NT2/D1 (cell line): Measurements from ENCODE around the gene BCL2L1.
A peak's percentile ranks its signal among the peaks of the same experiment; 100 is the strongest.

Experiments
- DNase-seq: peaks from one replicate; pipeline ENCODE4 v3.0.0-alpha.2; 2011; ENCODE audit warnings: low read depth, low spot score
- H3K27me3 ChIP-seq: 2 replicates; pipeline ENCODE4 v1.6.0; 2011; ENCODE audit warnings: mild to moderate bottlenecking; ENCODE audit not compliant: insufficient read length, insufficient read depth
- H3K36me3 ChIP-seq: 2 replicates; pipeline ENCODE4 v1.6.1; 2011; ENCODE audit warnings: mild to moderate bottlenecking, low read length, mixed read lengths; ENCODE audit not compliant: insufficient read depth, insufficient read length
- H3K4me1 ChIP-seq: 2 replicates; pipeline ENCODE4 v1.5.1; 2011; ENCODE audit not compliant: insufficient read depth, insufficient read length
- H3K4me3 ChIP-seq: 2 replicates; pipeline ENCODE4 v1.5.1; 2011; ENCODE audit warnings: low read depth; ENCODE audit not compliant: insufficient read length
- H3K9ac ChIP-seq: 2 replicates; pipeline ENCODE4 v1.6.0; 2011; ENCODE audit warnings: low read depth; ENCODE audit not compliant: insufficient read length
- H3K9me3 ChIP-seq: 2 replicates; pipeline ENCODE4 v1.5.1; 2011; ENCODE audit warnings: mild to moderate bottlenecking, low read length; ENCODE audit not compliant: insufficient read depth
- SUZ12 ChIP-seq: IDR thresholded peaks from 2 replicates; pipeline ENCODE4 v1.6.1; 2011; ENCODE audit not compliant: insufficient read length, insufficient read depth; ENCODE audit errors: extremely low read depth
- YY1 ChIP-seq: IDR thresholded peaks from 2 replicates; pipeline ENCODE4 v1.6.1; 2011; ENCODE audit not compliant: insufficient read length, insufficient read depth
- ZNF274 ChIP-seq: IDR thresholded peaks from 2 replicates; pipeline ENCODE4 v1.6.1; 2011; ENCODE audit warnings: mild to moderate bottlenecking, low read depth, low read length

The BCL2L1 gene

DNA sequence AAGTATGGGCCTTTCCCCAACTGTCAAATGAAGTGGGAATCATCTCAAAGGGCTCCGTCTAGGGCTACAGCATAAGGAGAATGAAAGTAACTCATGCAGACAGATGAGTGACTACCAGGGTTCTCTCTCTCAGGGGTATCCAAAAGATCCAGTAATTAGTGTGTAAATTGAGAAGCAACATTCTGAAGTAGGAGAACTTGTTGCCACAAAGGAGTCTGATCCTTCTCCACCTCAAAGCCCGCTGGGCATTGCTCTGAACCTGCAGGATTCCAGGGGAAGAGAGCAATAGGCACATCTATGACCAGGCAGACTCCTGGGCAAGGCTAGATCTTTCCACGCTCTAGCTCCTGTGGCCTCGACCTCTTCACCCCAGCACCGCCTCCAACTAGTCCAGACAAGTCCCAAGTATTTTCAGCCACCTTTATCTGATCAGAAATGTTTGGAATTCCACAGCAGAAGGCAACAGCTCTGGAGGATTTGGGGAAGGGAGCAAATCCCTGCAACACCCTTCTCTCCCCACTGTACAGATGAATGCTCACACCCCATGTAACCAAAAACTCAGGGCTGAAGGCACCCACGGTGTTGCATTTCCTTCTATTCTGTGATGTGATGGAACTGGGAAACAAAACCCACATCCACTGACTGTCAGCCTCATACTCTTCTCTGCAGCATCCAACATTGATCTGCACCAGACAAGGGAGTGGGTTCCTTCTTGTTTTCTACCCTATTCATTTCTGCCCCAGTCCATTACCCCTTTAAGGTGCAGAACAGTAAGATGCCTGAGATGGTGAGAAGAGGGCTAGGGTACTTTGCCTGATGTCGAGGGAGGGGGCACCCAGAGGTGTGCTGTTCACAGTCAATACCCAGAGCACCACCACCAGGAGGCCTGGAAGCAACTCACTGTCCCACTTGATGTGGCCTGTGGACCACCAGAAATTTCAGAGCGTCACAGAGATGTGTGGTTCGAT lies 44.0 kb downstream of the BCL2L1 start:
- peaks cover 33% of the 10 kb centered on the region for H3K36me3 ChIP-seq
- peaks cover 8% of the 10 kb centered on the region for H3K4me1 ChIP-seq
- H3K9me3 ChIP-seq, result no peaks in the 10 kb centered on the region
- H3K9ac ChIP-seq, result no peak overlapping the region
- H3K27me3 ChIP-seq, result no peaks in the 10 kb centered on the region
- DNase-seq, result no peak
- TF ChIP-seq YY1, result no peak
- TF ChIP-seq SUZ12, result no peak
- TF ChIP-seq ZNF274, result no peak
- H3K4me3 ChIP-seq, result no peak overlapping the region

- peaks cover 8% of the 10 kb centered on the region for H3K4me1 ChIP-seq
Observed at GRCh38 chr20:31677553-31678260, 45.0 kb downstream of the BCL2L1 start.

GRCh38 chr20:31676609-31676989 lies 46.1 kb downstream of the BCL2L1 start:
- Histone ChIP-seq H3K4me3 (no peak overlapping the region), H3K36me3 (peaks cover 34% of the 10 kb centered on the region), H3K9ac (no peak overlapping the region), H3K27me3 (no peaks in the 10 kb centered on the region), H3K9me3 (no peaks in the 10 kb centered on the region), H3K4me1 (peaks cover 8% of the 10 kb centered on the region)
- DNase-seq, result no peak
- no peak for TF ChIP-seq ZNF274
- no peak for TF ChIP-seq YY1
- TF ChIP-seq SUZ12, result no peak

More at GRCh38 chr20:31677553-31678260, 45.0 kb downstream of the BCL2L1 start:
- Histone ChIP-seq H3K4me3 (no peak overlapping the region), H3K9me3 (no peaks in the 10 kb centered on the region), H3K36me3 (peaks cover 30% of the 10 kb centered on the region), H3K9ac (no peak overlapping the region), H3K27me3 (no peaks in the 10 kb centered on the region)
- no peak for TF ChIP-seq ZNF274
- no peak for TF ChIP-seq YY1
- TF ChIP-seq SUZ12, result no peak
- DNase-seq, result no peak

DNA sequence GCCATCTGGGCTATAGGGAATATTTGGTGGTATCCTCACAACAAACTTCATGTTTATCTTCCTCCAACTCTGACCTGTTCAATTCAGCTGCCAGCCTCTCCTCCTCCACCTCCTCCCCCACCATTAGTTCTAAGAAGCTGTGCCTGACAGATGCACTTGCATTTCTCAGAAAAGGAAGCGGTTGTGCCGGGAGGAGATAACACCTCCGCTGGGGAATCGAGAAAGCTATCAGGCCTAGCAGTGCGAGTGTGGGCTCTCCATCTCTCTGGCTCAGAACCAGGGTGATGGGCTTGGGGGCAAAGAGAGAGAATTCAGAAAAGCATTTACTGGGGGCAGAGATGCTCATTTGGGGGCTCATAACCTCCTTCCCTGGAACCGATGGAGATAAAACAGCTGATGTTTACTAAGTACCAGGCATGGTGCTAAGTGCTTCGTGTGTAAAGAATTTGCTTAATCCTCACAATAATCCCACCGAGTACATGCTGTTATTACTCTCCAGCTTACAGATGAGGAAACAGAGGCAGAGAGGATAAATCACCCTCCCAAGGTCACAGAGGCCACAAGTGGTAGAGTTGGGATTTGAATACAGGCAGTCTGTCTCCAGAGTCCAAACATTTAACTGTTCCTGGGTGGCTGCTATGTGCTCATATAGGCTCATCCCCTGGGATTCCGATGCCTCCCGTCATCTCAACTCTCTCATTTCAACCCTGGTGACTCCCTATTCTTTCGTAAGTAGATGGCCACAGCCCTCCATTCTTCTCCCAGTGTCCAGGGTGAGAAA lies 46.6 kb downstream of the BCL2L1 start:
- no peak for TF ChIP-seq SUZ12
- no peak for TF ChIP-seq YY1
- no peak for TF ChIP-seq ZNF274
- no peak for DNase-seq
- Histone ChIP-seq H3K9ac (no peak overlapping the region), H3K4me1 (peaks cover 8% of the 10 kb centered on the region), H3K27me3 (no peaks in the 10 kb centered on the region), H3K4me3 (no peak overlapping the region), H3K36me3 (peaks cover 38% of the 10 kb centered on the region), H3K9me3 (no peaks in the 10 kb centered on the region)

DNA sequence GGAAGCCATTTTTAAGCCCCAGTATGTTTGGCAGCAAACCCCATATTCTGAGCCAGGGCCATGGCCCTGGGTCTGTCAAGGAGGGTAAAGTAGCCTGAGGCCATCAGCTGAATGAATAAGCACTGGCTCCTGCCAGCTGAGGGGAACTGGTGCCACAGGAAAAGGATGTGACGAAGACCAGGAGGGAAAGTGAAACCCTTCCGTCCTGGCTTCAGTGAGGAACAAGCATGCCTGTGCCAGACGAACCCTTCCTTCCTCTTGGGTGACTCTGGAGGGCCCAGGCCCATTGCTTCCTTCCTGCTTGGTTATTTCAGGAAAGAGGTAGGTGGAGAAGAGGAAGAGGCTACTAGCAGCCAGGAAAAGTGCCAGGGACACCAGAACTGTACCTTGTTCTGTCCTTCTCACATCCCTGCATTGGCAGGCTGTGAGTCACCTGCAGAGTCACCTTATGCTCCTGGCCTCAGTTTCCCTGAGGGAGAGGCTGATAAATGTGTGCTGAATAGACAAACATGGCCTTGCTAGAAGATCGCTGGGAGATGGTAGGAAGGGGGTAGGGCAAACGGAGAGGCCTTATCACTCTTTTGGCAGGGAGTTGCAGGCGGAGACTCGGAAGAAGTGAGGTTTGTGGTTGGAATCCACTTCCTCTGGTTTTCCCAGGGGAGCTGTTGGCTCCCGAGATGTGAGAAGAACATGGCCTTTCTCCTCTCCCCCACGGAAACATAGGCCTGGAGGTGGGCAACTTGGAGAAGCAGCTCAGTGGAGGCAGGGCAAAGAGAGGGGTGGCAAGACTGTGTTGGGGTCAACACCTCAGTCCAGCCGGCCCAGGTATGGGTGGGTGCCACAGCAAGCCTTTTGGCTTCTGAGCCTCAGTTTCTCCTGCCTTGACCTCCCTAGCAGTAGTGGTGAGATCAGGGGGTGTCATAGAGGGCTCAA lies 47.5 kb downstream of the BCL2L1 start:
- Histone ChIP-seq H3K36me3 (peaks cover 35% of the 10 kb centered on the region), H3K4me3 (no peak overlapping the region), H3K4me1 (peaks cover 8% of the 10 kb centered on the region), H3K9ac (peak overlapping the region; percentile 3), H3K9me3 (no peaks in the 10 kb centered on the region), H3K27me3 (no peaks in the 10 kb centered on the region)
- TF ChIP-seq YY1, result no peak
- no peak for TF ChIP-seq SUZ12
- no peak for TF ChIP-seq ZNF274
- no peak for DNase-seq

DNA sequence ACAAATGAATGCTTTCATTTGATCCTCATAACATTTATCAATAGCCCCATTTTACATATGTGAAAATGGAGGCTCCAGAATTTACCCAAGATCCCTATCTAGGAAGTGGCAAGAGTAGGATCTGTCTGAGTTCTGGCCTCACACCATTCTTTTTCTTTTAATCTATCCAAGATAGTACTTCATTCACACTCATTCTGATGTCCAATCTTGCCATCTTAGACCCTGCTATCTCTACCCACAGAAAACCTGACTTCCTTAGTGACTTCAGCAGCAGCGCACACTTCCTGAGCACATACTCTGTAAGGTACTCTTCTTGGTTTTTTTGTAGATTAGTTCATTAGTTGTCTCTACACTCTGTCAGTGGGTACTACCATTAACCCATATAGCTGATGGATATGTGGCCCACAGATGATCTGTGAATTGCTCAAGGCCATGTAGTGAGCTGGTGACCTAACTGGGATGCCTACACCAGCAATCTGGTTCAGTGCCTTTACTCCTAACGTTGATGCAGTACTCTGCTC lies 48.7 kb downstream of the BCL2L1 start:
- peaks cover 3% of the 10 kb centered on the region for H3K4me1 ChIP-seq
- H3K27me3 ChIP-seq, result no peaks in the 10 kb centered on the region
- H3K4me3 ChIP-seq, result no peak overlapping the region
- H3K36me3 ChIP-seq, result peaks cover 35% of the 10 kb centered on the region
- TF ChIP-seq SUZ12, result no peak
- H3K9me3 ChIP-seq, result no peaks in the 10 kb centered on the region
- no peak overlapping the region for H3K9ac ChIP-seq
- no peak for DNase-seq
